SK-N-SH (cell line): Measurements from ENCODE around the gene COL12A1. TPM values are rescaled to one million over a fixed set of nuclear protein-coding genes. Genes with fewer than 3 reads are reported as not detected.

Experiments used
- CTCF ChIA-PET: fragments of 300-600, 350-600 bp; formaldehyde crosslinking; extraction: SDS; loops from one replicate; lab custom pipeline; 2021; lab: Yijun Ruan, JAX
- POLR2A ChIA-PET: fragments of 350-600 bp; sonication (Branson Sonifier 250); formaldehyde crosslinking; extraction: SDS; loops from one replicate; lab custom pipeline; 2020; ENCODE audit warnings: antibody characterized with exemption, inconsistent platforms; lab: Yijun Ruan, JAX
- DNase-seq: peaks from one replicate; pipeline ENCODE4 v3.0.0; 2012
- H2AFZ ChIP-seq: fragments of 200-600 bp; sonication (generic); 2 replicates; pipeline ENCODE4 v1.8.1; 2016; ENCODE audit warnings: antibody characterized with exemption, mild to moderate bottlenecking, low read depth
- H3F3A ChIP-seq: fragments of 200-600 bp; sonication (generic); replicated peaks from 2 replicates; pipeline ENCODE3; 2016; ENCODE audit warnings: antibody characterized with exemption, mild to moderate bottlenecking; ENCODE audit not compliant: insufficient read depth
- H3K27ac ChIP-seq, 2 experiments: fragments of 200-500 bp in 1 of 2; fragments of 200-600 bp in 1 of 2; sonication (Bioruptor generic) in 1 of 2; sonication (generic), shearing (Covaris generic) in 1 of 2; 2 replicates each; pipeline versions ENCODE4 v1.5.1 to v1.6.1; 2014 to 2016; ENCODE audit warnings: low read depth in 2 of 2, inconsistent platforms in 1 of 2, low read length in 1 of 2, mild to moderate bottlenecking in 1 of 2, mixed read lengths in 1 of 2
- H3K27me3 ChIP-seq: fragments of 200-600 bp; sonication (generic), shearing (Covaris generic); 2 replicates; pipeline ENCODE4 v1.6.1; 2016; ENCODE audit warnings: mixed run types; ENCODE audit not compliant: insufficient read depth
- H3K36me3 ChIP-seq, 2 experiments: fragments of 200-500 bp in 1 of 2; fragments of 200-600 bp in 1 of 2; sonication (Bioruptor generic) in 1 of 2; sonication (generic) in 1 of 2; replicated peaks in 1 of 2; 2 replicates each; pipeline versions ENCODE3 to v1.5.1; 2014 to 2016; ENCODE audit warnings: low read length in 1 of 2, mild to moderate bottlenecking in 1 of 2; ENCODE audit not compliant: insufficient read depth in 2 of 2, control insufficient read depth in 1 of 2
- H3K4me1 ChIP-seq, 2 experiments: fragments of 200-500 bp in 1 of 2; fragments of 200-600 bp in 1 of 2; sonication (Bioruptor generic) in 1 of 2; sonication (generic), shearing (Covaris generic) in 1 of 2; 2 replicates each; pipeline versions ENCODE4 v1.5.1 to v1.6.1; 2014 to 2016; ENCODE audit warnings: low read depth in 1 of 2, low read length in 1 of 2, mixed run types in 1 of 2; ENCODE audit not compliant: insufficient read depth in 2 of 2, control insufficient read depth in 1 of 2
- H3K4me2 ChIP-seq: fragments of 200-600 bp; sonication (generic), shearing (Covaris generic); 2 replicates; pipeline ENCODE4 v1.6.1; 2017; ENCODE audit warnings: mixed run types
- H3K4me3 ChIP-seq, 2 experiments: fragments of 200-500 bp in 1 of 2; fragments of 200-600 bp in 1 of 2; sonication (Bioruptor generic) in 1 of 2; sonication (generic), shearing (Covaris generic) in 1 of 2; 2 replicates each; pipeline versions ENCODE4 v1.5.1 to v1.8.1; 2014 to 2016; ENCODE audit warnings: low read depth in 2 of 2, inconsistent platforms in 1 of 2, low read length in 1 of 2, mild to moderate bottlenecking in 1 of 2, mixed read lengths in 1 of 2, moderate library complexity in 1 of 2
- H3K79me2 ChIP-seq: fragments of 200-600 bp; sonication (generic); 2 replicates; pipeline ENCODE4 v1.8.1; 2017; ENCODE audit warnings: mild to moderate bottlenecking; ENCODE audit not compliant: insufficient read depth
- H3K9ac ChIP-seq: fragments of 200-600 bp; sonication (generic); 2 replicates; pipeline ENCODE4 v1.6.1; 2017; ENCODE audit warnings: mixed run types
- H3K9me2 ChIP-seq: fragments of 200-600 bp; sonication (generic); 2 replicates; pipeline ENCODE4 v1.6.1; 2017; ENCODE audit warnings: mixed run types
- H3K9me3 ChIP-seq: fragments of 200-600 bp; sonication (generic); 2 replicates; pipeline ENCODE4 v1.6.1; 2017; ENCODE audit warnings: mixed run types, mild to moderate bottlenecking, moderate library complexity
- H4K20me1 ChIP-seq: fragments of 200-600 bp; sonication (generic); 2 replicates; pipeline ENCODE4 v1.6.1; 2017; ENCODE audit warnings: mild to moderate bottlenecking, mixed run types; ENCODE audit not compliant: insufficient read depth
- CHD2 ChIP-seq: fragments of 150-350 bp; IDR thresholded peaks from 2 replicates; pipeline ENCODE4 v1.6.1; 2018; ENCODE audit warnings: low read length; ENCODE audit not compliant: partially characterized antibody
- ELF1 ChIP-seq: IDR thresholded peaks from 2 replicates; pipeline ENCODE4 v1.4.0; 2012
- FOSL2 ChIP-seq: IDR thresholded peaks from 2 replicates; pipeline ENCODE4 v1.4.0; 2012; ENCODE audit warnings: low read depth, mild to moderate bottlenecking, moderate library complexity, borderline replicate concordance
- FOXJ3 ChIP-seq: sonication (generic); formaldehyde crosslinking; IDR thresholded peaks from 2 replicates; pipeline ENCODE4 v1.5.1; 2020; ENCODE audit warnings: mild to moderate bottlenecking, missing genetic modification reagents
- NRF1 ChIP-seq: IDR thresholded peaks from 2 replicates; pipeline ENCODE4 v1.6.1; 2012; ENCODE audit warnings: low read depth, mild to moderate bottlenecking, low read length
- PBX3 ChIP-seq: IDR thresholded peaks from 2 replicates; pipeline ENCODE4; 2012
- POLR2AphosphoS5 ChIP-seq: IDR thresholded peaks from 2 replicates; pipeline ENCODE4 v1.6.1; 2012; ENCODE audit warnings: low read depth, low read length
- RAD21 ChIP-seq: IDR thresholded peaks from 2 replicates; pipeline ENCODE4 v1.6.1; 2012; ENCODE audit warnings: mild to moderate bottlenecking, low read length
- RCOR1 ChIP-seq: fragments of 150-350 bp; IDR thresholded peaks from 2 replicates; pipeline ENCODE4 v1.6.1; 2017; ENCODE audit warnings: antibody characterized with exemption, low read length
- REST ChIP-seq: IDR thresholded peaks from 2 replicates; pipeline ENCODE4 v1.6.1; 2012; ENCODE audit warnings: mild to moderate bottlenecking, low read depth, low read length, moderate library complexity
- RFX5 ChIP-seq: IDR thresholded peaks from 2 replicates; pipeline ENCODE4 v1.6.1; 2012; ENCODE audit warnings: mild to moderate bottlenecking, improper control_type of control experiment, low read length
- SIN3A ChIP-seq: IDR thresholded peaks from 2 replicates; pipeline ENCODE4 v1.6.1; 2012; ENCODE audit warnings: low read depth, mild to moderate bottlenecking, low read length, moderate library complexity, borderline replicate concordance
- TAF1 ChIP-seq: IDR thresholded peaks from 2 replicates; pipeline ENCODE4 v1.6.1; 2012; ENCODE audit warnings: low read depth, mild to moderate bottlenecking, low read length, moderate library complexity, borderline replicate concordance
- TCF12 ChIP-seq: IDR thresholded peaks from 2 replicates; pipeline ENCODE4 v1.4.0; 2012
- TEAD4 ChIP-seq: IDR thresholded peaks from 2 replicates; pipeline ENCODE4 v1.4.0; 2012; ENCODE audit warnings: mild to moderate bottlenecking, borderline replicate concordance; ENCODE audit not compliant: insufficient read depth
- USF1 ChIP-seq: IDR thresholded peaks from 2 replicates; pipeline ENCODE4 v1.4.0; 2012; ENCODE audit warnings: low read depth, borderline replicate concordance
- WGBS: methylation state at CpG from one replicate; pipeline ENCODE4 v1.1.6; 2017; ENCODE audit warnings: low lambda C conversion rate; 5-methylcytosine and 5-hydroxymethylcytosine counted together
- polyA plus RNA-seq, 3 experiments: library from polyadenylated mRNA; depleted of rRNA; stranded (reverse); fragments of >200 nt; gene quantifications; 2 replicates each; pipeline ENCODE4 v1.2.3, GENCODE V29; 2012
- TF ChIP-seq, protein P1 (sequence below): IDR thresholded peaks from 2 replicates; pipeline ENCODE4 v1.4.0; 2012; ENCODE audit warnings: low read depth

COL12A1 gene
- polyA plus RNA-seq, 1 of the 3 experiments (the other 2 are of a cell fraction), result 0.03 TPM

- H3K79me2 ChIP-seq, result no peaks in the 10 kb centered on the region
- CTCF ChIA-PET, result interaction anchor here (0.6 kb wide), 1 partner anchor 152 kb away, joined by 3 read pairs; no protein-coding TSS in a partner anchor
- POLR2A ChIA-PET, result no interaction called here
- no peaks in the 10 kb centered on the region for H3K36me3 ChIP-seq
- WGBS, result 10% methylated on average over 2 of the region's 2 CpGs
- no peak overlapping the region for H2AFZ ChIP-seq
- H3K27me3 ChIP-seq, result peaks cover 4% of the 10 kb centered on the region; the same call in 1 of the 2 replicates
- H3K9ac ChIP-seq, result no peak overlapping the region
- no peak overlapping the region for H3K4me3 ChIP-seq
- H4K20me1 ChIP-seq, result no peaks in the 10 kb centered on the region
- no peak for DNase-seq
- no peak overlapping the region for H3K27ac ChIP-seq
- H3K4me1 ChIP-seq, result no peaks in the 10 kb centered on the region
- no peaks in the 10 kb centered on the region for H3K9me2 ChIP-seq
- no peaks in the 10 kb centered on the region for H3F3A ChIP-seq
- TF ChIP-seq RFX5, result no peak
- no peak for TF ChIP-seq TAF1
- no peak for TF ChIP-seq ELF1
- TF ChIP-seq RCOR1, result no peak
- no peak for TF ChIP-seq USF1
- TF ChIP-seq NRF1, result no peak
- no peak for TF ChIP-seq TEAD4
- TF ChIP-seq SIN3A, result no peak
- TF ChIP-seq FOXJ3 (CRISPR knock-in tag), result no peak
- no peak for TF ChIP-seq CHD2
- no peak for TF ChIP-seq POLR2AphosphoS5
- H3K4me2 ChIP-seq, result no peak overlapping the region
- no peaks in the 10 kb centered on the region for H3K9me3 ChIP-seq
Measured at GRCh38 chr6:75106426-75106825, 99.4 kb downstream of the COL12A1 start.

DNA sequence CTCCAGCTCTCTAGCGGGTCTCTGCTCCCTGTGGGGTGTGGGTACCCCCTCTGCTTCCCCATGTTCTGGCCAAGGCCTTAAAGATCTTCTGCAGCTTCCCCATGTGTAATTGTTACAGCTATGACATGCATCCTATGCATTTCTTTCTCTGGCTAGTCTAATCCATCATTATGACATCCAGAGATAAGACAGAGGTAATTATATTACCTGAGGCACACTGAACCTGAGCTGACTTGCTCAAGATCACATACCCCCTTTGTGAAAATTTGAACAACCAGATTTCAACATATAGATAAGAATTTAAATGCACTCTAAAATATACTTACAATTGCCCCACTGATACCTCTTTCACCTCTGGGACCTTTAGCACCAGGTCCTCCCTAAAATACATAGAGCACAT, 102.4 kb downstream of the COL12A1 start:
- Histone ChIP-seq H3K9ac (no peak overlapping the region), H2AFZ (no peak overlapping the region), H3K9me3 (no peaks in the 10 kb centered on the region), H3K36me3 (no peaks in the 10 kb centered on the region), H3K79me2 (no peaks in the 10 kb centered on the region), H3K4me2 (no peak overlapping the region), H3K4me1 (no peaks in the 10 kb centered on the region; a peak in 1 of 4 replicates), H3F3A (peaks cover 8% of the 10 kb centered on the region), H3K4me3 (no peak overlapping the region), H3K27me3 (peaks cover 4% of the 10 kb centered on the region; the same call in 1 of the 2 replicates), H4K20me1 (no peaks in the 10 kb centered on the region), H3K27ac (no peak overlapping the region), H3K9me2 (no peaks in the 10 kb centered on the region)
- TF ChIP-seq, protein P1, sequence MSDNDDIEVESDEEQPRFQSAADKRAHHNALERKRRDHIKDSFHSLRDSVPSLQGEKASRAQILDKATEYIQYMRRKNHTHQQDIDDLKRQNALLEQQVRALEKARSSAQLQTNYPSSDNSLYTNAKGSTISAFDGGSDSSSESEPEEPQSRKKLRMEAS, result no peak
- CTCF ChIA-PET, result no interaction called here
- DNase-seq, result no peak
- POLR2A ChIA-PET, result no interaction called here
- WGBS, result 0% methylated on average over 1 of the region's 1 CpG

- POLR2A ChIA-PET, result no interaction called here
- no peak overlapping the region for H3K9ac ChIP-seq
- no peak for DNase-seq
- no peaks in the 10 kb centered on the region; a peak in 1 of 4 replicates for H3K4me1 ChIP-seq
- no peak overlapping the region for H3K4me2 ChIP-seq
- H3F3A ChIP-seq, result peaks cover 8% of the 10 kb centered on the region
- H3K79me2 ChIP-seq, result no peaks in the 10 kb centered on the region
- 23% methylated on average over 5 of the region's 5 CpGs for WGBS
- no peaks in the 10 kb centered on the region for H3K9me2 ChIP-seq
- no peak overlapping the region for H3K4me3 ChIP-seq
- H3K9me3 ChIP-seq, result no peaks in the 10 kb centered on the region
- H2AFZ ChIP-seq, result no peak overlapping the region
- H4K20me1 ChIP-seq, result no peaks in the 10 kb centered on the region
- H3K27me3 ChIP-seq, result peaks cover 2% of the 10 kb centered on the region; the same call in 1 of the 2 replicates
- no peak overlapping the region for H3K27ac ChIP-seq
- no peaks in the 10 kb centered on the region for H3K36me3 ChIP-seq
- TF ChIP-seq FOSL2 (no peak), REST (no peak), TEAD4 (no peak), RAD21 (no peak), PBX3 (no peak), TAF1 (no peak), TCF12 (no peak)
- CTCF ChIA-PET, result no interaction called here
Measured at GRCh38 chr6:75102301-75102700, 103.6 kb downstream of the COL12A1 start.
